Psoas muscle (tissue), 8 donors: Measurements from ENCODE around the gene AQP12A. TPM values are rescaled to one million over a fixed set of nuclear protein-coding genes. Genes with fewer than 3 reads are reported as not detected.

ENCODE experiments used
- ATAC-seq, 4 donors: fragments of 200-7000 bp; cut with Tn5 transposase; one replicate each; pipeline ENCODE4 v1.9.1; 2020; ENCODE audit warnings: moderate library complexity in 3 of 4, mild to moderate bottlenecking in 2 of 4
- DNase-seq, 2 donors: peaks; one replicate each; pipeline ENCODE4 v3.0.0-alpha.2; 2020
- H3K27ac ChIP-seq: fragments of 200-600 bp; one replicate; pipeline ENCODE4 v1.8.0; 2022
- H3K27me3 ChIP-seq, 3 donors: fragments of 200-600 bp in 1 of 3; one replicate each; pipeline versions ENCODE4 v1.6.1 to v1.8.0; 2013 to 2022; ENCODE audit warnings: low read length in 2 of 3, mild to moderate bottlenecking in 2 of 3, moderate library complexity in 1 of 3; ENCODE audit not compliant: insufficient read depth in 3 of 3
- H3K36me3 ChIP-seq, 2 donors: fragments of 200-600 bp in 1 of 2; one replicate each; pipeline versions ENCODE4 v1.6.1 to v1.8.0; 2013 to 2022; ENCODE audit warnings: low read depth in 1 of 2, mild to moderate bottlenecking in 1 of 2, moderate library complexity in 1 of 2; ENCODE audit not compliant: insufficient read depth in 1 of 2
- H3K4me1 ChIP-seq: fragments of 200-600 bp; one replicate; pipeline ENCODE4 v1.8.0; 2022
- H3K4me3 ChIP-seq: fragments of 200-600 bp; one replicate; pipeline ENCODE4 v1.8.0; 2022; ENCODE audit warnings: mild to moderate bottlenecking
- H3K9me3 ChIP-seq: fragments of 200-600 bp; one replicate; pipeline ENCODE4 v1.8.0; 2022
- CTCF ChIP-seq: fragments of 200-600 bp; IDR thresholded peaks from one replicate; pipeline ENCODE4 v1.8.0; 2022; ENCODE audit warnings: antibody characterized with exemption
- WGBS, 3 donors: extraction: QIAGEN DNeasy Blood & Tissue Kit; methylation state at CpG; one replicate each; pipeline versions ENCODE4 v1.1.6 to v1.1.7; 2013; 5-methylcytosine and 5-hydroxymethylcytosine counted together
- intact Hi-C, 2 donors: fragments of 100-400 bp; cut with DNase I; formaldehyde crosslinking; loops; one replicate each; pipeline versions ENCODE4 v1.11.0 to v1.14.2; 2022
- polyA plus RNA-seq, 3 donors: library from polyadenylated mRNA; stranded (reverse); fragments of 200-250 nt; gene quantifications; one replicate each; pipeline ENCODE4 v1.2.3, GENCODE V29; 2013
- total RNA-seq, 4 donors: library from RNA; stranded (reverse); fragmentation: NEBNext Ultra II Directional in 2 of 4; extraction: Animal tissue kit (Norgen Biotek cat#: 25700) in 2 of 4; gene quantifications; one replicate each; pipeline versions ENCODE4 v1.2.1 to v1.2.4, GENCODE V29; 2021 to 2023
- donor health status: healthy with polysubstance abuse.
- donor health status: DM: no; HTN: no; CAD: no; lungs with moderate emphysema.
- donor health status: Bipolar disorder and iron deficiency.
- donor health status: healthy.
- donor health status: DM: yes; HTN: yes; CAD: no.
- donor health status: DM: no; HTN: no; CAD: no.
- donor health status: DM: no; HTN: no; CAD: no.
- donor health status: DM: yes; HTN: yes; CAD: no.

The AQP12A gene
- total and polyA plus RNA-seq, 7 donors, result not detected

- no peak for ATAC-seq
- H3K9me3 ChIP-seq, result no peaks in the 10 kb centered on the region
- H3K4me1 ChIP-seq, result no peaks in the 10 kb centered on the region
- no peak for DNase-seq
- peaks cover 0 to 30% (median 11%) of the 10 kb centered on the region in 3 donors for H3K27me3 ChIP-seq
- TF ChIP-seq CTCF, result no peak
- no peak overlapping the region for H3K4me3 ChIP-seq
- no peaks in the 10 kb centered on the region for H3K36me3 ChIP-seq
- no peak overlapping the region for H3K27ac ChIP-seq
- 84 to 89% (median 84%) methylated on average over 7 of the region's 7 CpGs for WGBS, 3 donors
- intact Hi-C loops, result no loop called here
Observed at GRCh38 chr2:240728827-240729226, 37.2 kb downstream of the AQP12A start.

- DNase-seq (no peak), ATAC-seq (peak in 1 of 4 donors; percentile 26)
- Histone ChIP-seq H3K27me3 (peaks cover 0 to 30% (median 11%) of the 10 kb centered on the region in 3 donors), H3K36me3 (no peaks in the 10 kb centered on the region), H3K4me1 (no peaks in the 10 kb centered on the region), H3K9me3 (no peaks in the 10 kb centered on the region), H3K27ac (no peak overlapping the region), H3K4me3 (no peak overlapping the region)
- WGBS, 3 donors, result 38 to 49% (median 40%) methylated on average over 10 of the region's 10 CpGs
- intact Hi-C loops, result no loop called here
- TF ChIP-seq CTCF, result no peak
Observed at GRCh38 chr2:240730501-240731177, 39.0 kb downstream of the AQP12A start.

- intact Hi-C loops, result no loop called here
- WGBS, 3 donors, result 4 to 22% (median 14%) methylated on average over 8 to 9 of the region's 9 CpGs
- no peak for TF ChIP-seq CTCF
- Histone ChIP-seq H3K9me3 (no peaks in the 10 kb centered on the region), H3K4me1 (no peaks in the 10 kb centered on the region), H3K4me3 (no peak overlapping the region), H3K27ac (no peak overlapping the region), H3K36me3 (no peaks in the 10 kb centered on the region), H3K27me3 (peaks cover 0 to 30% (median 11%) of the 10 kb centered on the region in 3 donors)
- no peak for DNase-seq
- ATAC-seq, result no peak
Observed at GRCh38 chr2:240731178-240731545, 39.5 kb downstream of the AQP12A start.

GRCh38 chr2:240732184-240732583, 40.5 kb downstream of the AQP12A start:
- Histone ChIP-seq H3K4me1 (no peaks in the 10 kb centered on the region), H3K9me3 (no peaks in the 10 kb centered on the region), H3K36me3 (no peaks in the 10 kb centered on the region), H3K27me3 (peaks cover 0 to 30% (median 10%) of the 10 kb centered on the region in 3 donors), H3K4me3 (no peak overlapping the region), H3K27ac (no peak overlapping the region)
- DNase-seq (no peak), ATAC-seq (no peak)
- intact Hi-C loops, result no loop called here
- no peak for TF ChIP-seq CTCF
- 84 to 91% (median 89%) methylated on average over 5 of the region's 5 CpGs for WGBS, 3 donors
